ENCODE data around the gene TTI1.
"Not testable (repeated sequence)": the region's sequence is repeated elsewhere in the genome, so short reads cannot be mapped to it uniquely, and the experiment has no call there.

TTI1 gene

GRCh38 chr20:38017959-38018358, 15.3 kb downstream of the TTI1 start:
- no peak for TF ChIP-seq CTCF (IDR thresholded peaks at IDR 0.05; ENCODE audit: control insufficient read depth, extremely low read depth, insufficient read depth)
- no peak overlapping the region for H3K4me3 ChIP-seq (ENCODE audit: low read depth, low read length)
- no peak for DNase-seq (ENCODE audit: low read depth)

GRCh38 chr20:38013887-38014286, 19.4 kb downstream of the TTI1 start:
- no peak overlapping the region for H3K4me3 ChIP-seq (ENCODE audit: low read depth, low read length)
- no peak for TF ChIP-seq CTCF (IDR thresholded peaks at IDR 0.05; ENCODE audit: control insufficient read depth, extremely low read depth, insufficient read depth)
- no peak for DNase-seq (ENCODE audit: low read depth)

- no peak for TF ChIP-seq CTCF (IDR thresholded peaks at IDR 0.05; ENCODE audit: control insufficient read depth, extremely low read depth, insufficient read depth)
- no peak for DNase-seq (ENCODE audit: low read depth)
- no peak overlapping the region for H3K4me3 ChIP-seq (ENCODE audit: low read depth, low read length)
Measured at GRCh38 chr20:38012332-38012731, 20.9 kb downstream of the TTI1 start.

GRCh38 chr20:38011696-38012095, 21.6 kb downstream of the TTI1 start:
- no peak overlapping the region for H3K4me3 ChIP-seq (ENCODE audit: low read depth, low read length)
- no peak for TF ChIP-seq CTCF (IDR thresholded peaks at IDR 0.05; ENCODE audit: control insufficient read depth, extremely low read depth, insufficient read depth)
- no peak for DNase-seq (ENCODE audit: low read depth)

- H3K4me3 ChIP-seq (ENCODE audit: low read depth, low read length); DNase-seq (ENCODE audit: low read depth): not testable (repeated sequence)
Measured at GRCh38 chr20:38009416-38009815, 23.8 kb downstream of the TTI1 start.

- no peak overlapping the region for H3K4me3 ChIP-seq (ENCODE audit: low read depth, low read length)
- no peak for DNase-seq (ENCODE audit: low read depth)
- TF ChIP-seq CTCF (IDR thresholded peaks at IDR 0.05; ENCODE audit: control insufficient read depth, extremely low read depth, insufficient read depth), result no peak
Measured at GRCh38 chr20:38008233-38008944, 24.9 kb downstream of the TTI1 start.

- no peak for DNase-seq (ENCODE audit: low read depth)
- TF ChIP-seq CTCF (IDR thresholded peaks at IDR 0.05; ENCODE audit: control insufficient read depth, extremely low read depth, insufficient read depth), result no peak
- no peak overlapping the region for H3K4me3 ChIP-seq (ENCODE audit: low read depth, low read length)
Measured at GRCh38 chr20:38007526-38007925, 25.7 kb downstream of the TTI1 start.
